ENCODE measurements around the gene ZBTB32.

- TF ChIP-seq, protein P1, sequence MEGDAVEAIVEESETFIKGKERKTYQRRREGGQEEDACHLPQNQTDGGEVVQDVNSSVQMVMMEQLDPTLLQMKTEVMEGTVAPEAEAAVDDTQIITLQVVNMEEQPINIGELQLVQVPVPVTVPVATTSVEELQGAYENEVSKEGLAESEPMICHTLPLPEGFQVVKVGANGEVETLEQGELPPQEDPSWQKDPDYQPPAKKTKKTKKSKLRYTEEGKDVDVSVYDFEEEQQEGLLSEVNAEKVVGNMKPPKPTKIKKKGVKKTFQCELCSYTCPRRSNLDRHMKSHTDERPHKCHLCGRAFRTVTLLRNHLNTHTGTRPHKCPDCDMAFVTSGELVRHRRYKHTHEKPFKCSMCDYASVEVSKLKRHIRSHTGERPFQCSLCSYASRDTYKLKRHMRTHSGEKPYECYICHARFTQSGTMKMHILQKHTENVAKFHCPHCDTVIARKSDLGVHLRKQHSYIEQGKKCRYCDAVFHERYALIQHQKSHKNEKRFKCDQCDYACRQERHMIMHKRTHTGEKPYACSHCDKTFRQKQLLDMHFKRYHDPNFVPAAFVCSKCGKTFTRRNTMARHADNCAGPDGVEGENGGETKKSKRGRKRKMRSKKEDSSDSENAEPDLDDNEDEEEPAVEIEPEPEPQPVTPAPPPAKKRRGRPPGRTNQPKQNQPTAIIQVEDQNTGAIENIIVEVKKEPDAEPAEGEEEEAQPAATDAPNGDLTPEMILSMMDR (IDR thresholded peaks at IDR 0.05; ENCODE audit: low read depth, low read length), result no peak
- no peak for TF ChIP-seq POLR2A (IDR thresholded peaks at IDR 0.05; ENCODE audit: extremely low read depth, insufficient read length)
These were observed 44.0 kb downstream of the ZBTB32 start, which contains the start of gene LIN37 for GRCh38 chr19:35748106-35749020.

Measured in NB4 (cell line).